Natural killer cell treated with Interleukin-12 subunit alpha and Interleukin-12 subunit beta and Interleukin-15 and Interleukin-18, amount 100 ng/mL, for 72 hours (primary cell): ENCODE measurements around the gene HLA-B. TPM values are rescaled to one million over a fixed set of nuclear protein-coding genes. Genes with fewer than 3 reads are reported as not detected.
"Not testable (repeated sequence)": the region's sequence is repeated elsewhere in the genome, so short reads cannot be mapped to it uniquely, and the experiment has no call there.

Experiments
- ATAC-seq, 2 donors: fragments of 150-1000 bp; cut with Tn5 transposase in 1 of 2; sonication (Bioruptor Pico), chemical (Tn5 transposase) in 1 of 2; 2 replicates each; pipeline ENCODE4 v1.10.0; 2021
- DNase-seq: peaks from one replicate; pipeline ENCODE4 v3.0.0; 2022; ENCODE audit warnings: low spot score
- H3K27ac Mint-ChIP-seq, 2 donors: 1 replicate in 1 of 2; 2 replicates in 1 of 2; pipeline ENCODE4 v1.8.0; 2022; ENCODE audit warnings: mixed read lengths in 2 of 2, mild to moderate bottlenecking in 1 of 2, moderate library complexity in 1 of 2
- H3K27me3 Mint-ChIP-seq, 2 donors: 1 replicate in 1 of 2; 2 replicates in 1 of 2; pipeline ENCODE4 v1.8.0; 2022; ENCODE audit warnings: mixed read lengths in 2 of 2
- H3K36me3 Mint-ChIP-seq: one replicate; pipeline ENCODE4 v1.8.0; 2022; ENCODE audit warnings: mixed read lengths
- H3K4me1 Mint-ChIP-seq, 2 donors: 1 replicate in 1 of 2; 2 replicates in 1 of 2; pipeline ENCODE4 v1.8.0; 2022; ENCODE audit warnings: low read depth in 2 of 2, mixed read lengths in 2 of 2, mild to moderate bottlenecking in 1 of 2
- H3K4me3 Mint-ChIP-seq: one replicate; pipeline ENCODE4 v1.8.0; 2022; ENCODE audit warnings: mixed read lengths
- H3K9me3 Mint-ChIP-seq: 2 replicates; pipeline ENCODE4 v1.8.0; 2022; ENCODE audit warnings: mixed read lengths
- total RNA-seq, 2 donors: library from RNA; stranded (reverse); gene quantifications; one replicate each; pipeline ENCODE4 v1.2.3, GENCODE V29; 2022

Gene HLA-B
- total RNA-seq, 2 donors from 2014 or later, result 3,852 to 7,384 TPM

- Mint-ChIP-seq H3K4me3 (no peak overlapping the region), H3K27ac (no peak overlapping the region), H3K36me3 (no peaks in the 10 kb centered on the region), H3K4me1 (peaks cover 0 to 4% of the 10 kb centered on the region in 2 donors), H3K27me3 (peaks cover 13 to 21% of the 10 kb centered on the region in 2 donors), H3K9me3 (no peaks in the 10 kb centered on the region)
- no peak for ATAC-seq
- no peak for DNase-seq
Measured at GRCh38 chr6:31375699-31376098, 18.7 kb upstream of the HLA-B start.

DNA sequence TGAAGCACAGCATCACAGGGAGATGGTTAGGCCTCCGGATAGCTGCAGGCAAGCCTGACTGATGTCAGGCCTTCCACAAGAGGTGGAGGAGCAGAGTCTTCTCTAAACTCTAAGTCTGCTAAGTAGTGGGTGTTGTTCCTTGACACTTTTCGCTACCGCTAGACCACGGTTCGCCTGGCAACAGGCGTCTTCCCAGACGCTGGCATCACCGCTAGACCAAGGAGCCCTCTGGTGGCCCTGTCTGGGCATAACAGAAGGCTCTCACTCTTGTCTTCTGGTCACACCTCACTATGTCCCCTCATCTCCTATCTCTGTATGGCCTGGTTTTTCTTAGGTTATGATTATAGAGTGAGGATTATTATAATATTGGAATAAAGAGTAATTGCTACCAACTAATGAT lies 17.1 kb upstream of the HLA-B start:
- not testable (repeated sequence) for H3K9me3 Mint-ChIP-seq, H3K27ac Mint-ChIP-seq, H3K36me3 Mint-ChIP-seq, ATAC-seq, H3K4me1 Mint-ChIP-seq, H3K4me3 Mint-ChIP-seq, DNase-seq
- H3K27me3 Mint-ChIP-seq, result peaks cover 23 to 27% of the 10 kb centered on the region in 2 donors

DNA sequence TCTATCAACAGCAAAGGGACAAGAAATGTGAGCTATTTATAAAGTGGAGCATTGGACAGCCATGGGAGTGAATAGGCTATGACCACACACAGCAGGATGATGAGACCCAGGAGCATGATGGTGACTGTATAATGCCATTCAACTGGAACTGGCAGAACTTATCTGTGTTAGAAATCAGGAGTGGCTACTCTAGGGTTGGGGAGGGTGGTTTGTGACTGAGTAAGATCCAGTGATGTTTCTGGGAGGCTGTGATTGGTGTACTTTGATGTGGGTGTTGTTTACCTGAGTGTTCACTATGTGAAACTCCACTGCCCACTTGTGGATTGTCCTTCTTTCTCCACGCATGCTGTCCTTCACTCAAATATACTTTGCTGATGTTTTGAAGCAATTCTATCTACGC lies 11.5 kb upstream of the HLA-B start:
- no peaks in the 10 kb centered on the region for H3K9me3 Mint-ChIP-seq
- ATAC-seq (no peak), DNase-seq (no peak)
- H3K4me1 Mint-ChIP-seq, result peaks cover 8 to 15% of the 10 kb centered on the region in 2 donors
- peaks cover 43 to 52% of the 10 kb centered on the region in 2 donors for H3K27me3 Mint-ChIP-seq
- no peaks in the 10 kb centered on the region for H3K36me3 Mint-ChIP-seq
- H3K27ac Mint-ChIP-seq, result no peak overlapping the region
- H3K4me3 Mint-ChIP-seq, result no peak overlapping the region

- Mint-ChIP-seq H3K4me3 (peak overlapping the region; percentile 75), H3K27me3 (peaks cover 40 to 47% of the 10 kb centered on the region in 2 donors), H3K36me3 (no peaks in the 10 kb centered on the region), H3K4me1 (peaks cover 9 to 12% of the 10 kb centered on the region in 2 donors), H3K27ac (no peak overlapping the region), H3K9me3 (no peaks in the 10 kb centered on the region)
- DNase-seq (peak; percentile 87), ATAC-seq (peak; percentile 98)
Measured at GRCh38 chr6:31366693-31367470, 9.9 kb upstream of the HLA-B start.

GRCh38 chr6:31365864-31366263 lies 8.9 kb upstream of the HLA-B start:
- DNase-seq (no peak), ATAC-seq (no peak)
- Mint-ChIP-seq H3K27me3 (peaks cover 42 to 49% of the 10 kb centered on the region in 2 donors), H3K27ac (peak overlapping the region in 1 of 2 donors; percentile 40), H3K4me3 (no peak overlapping the region), H3K4me1 (peaks cover 9 to 11% of the 10 kb centered on the region in 2 donors), H3K9me3 (no peaks in the 10 kb centered on the region), H3K36me3 (peaks cover 2% of the 10 kb centered on the region)

DNA sequence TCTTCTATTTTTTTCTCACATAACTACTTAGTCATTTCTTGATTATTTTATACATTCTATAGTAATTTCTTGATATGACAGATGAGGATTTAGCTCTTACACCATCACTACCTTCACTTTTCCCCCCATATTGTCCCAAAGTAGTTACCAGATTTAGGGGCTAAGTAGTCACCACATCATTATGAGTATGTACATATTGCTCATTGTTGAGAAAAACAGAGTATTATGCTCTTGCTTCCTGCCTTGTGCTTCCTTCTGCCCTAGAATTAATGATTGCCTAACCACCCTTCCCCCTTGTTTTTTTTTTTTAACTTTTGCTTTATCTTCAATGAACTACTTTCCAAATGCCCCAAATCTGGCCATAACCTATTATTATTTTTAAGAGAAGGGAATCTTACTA lies 6.8 kb upstream of the HLA-B start:
- H3K36me3 Mint-ChIP-seq, result peaks cover 4% of the 10 kb centered on the region
- ATAC-seq (peak; percentile 60 to 63), DNase-seq (no peak)
- no peak overlapping the region for H3K4me3 Mint-ChIP-seq
- no peaks in the 10 kb centered on the region for H3K9me3 Mint-ChIP-seq
- peaks cover 17 to 25% of the 10 kb centered on the region in 2 donors for H3K4me1 Mint-ChIP-seq
- peaks cover 32% of the 10 kb centered on the region in 2 donors for H3K27me3 Mint-ChIP-seq
- H3K27ac Mint-ChIP-seq, result peak overlapping the region in 1 of 2 donors; percentile 17

GRCh38 chr6:31362751-31363150 lies 5.8 kb upstream of the HLA-B start:
- DNase-seq, result no peak
- H3K36me3 Mint-ChIP-seq, result peaks cover 4% of the 10 kb centered on the region
- ATAC-seq, result no peak
- no peaks in the 10 kb centered on the region for H3K9me3 Mint-ChIP-seq
- H3K4me1 Mint-ChIP-seq, result peaks cover 25 to 36% of the 10 kb centered on the region in 2 donors
- no peak overlapping the region for H3K4me3 Mint-ChIP-seq
- no peak overlapping the region for H3K27ac Mint-ChIP-seq
- H3K27me3 Mint-ChIP-seq, result peaks cover 22 to 24% of the 10 kb centered on the region in 2 donors

DNA sequence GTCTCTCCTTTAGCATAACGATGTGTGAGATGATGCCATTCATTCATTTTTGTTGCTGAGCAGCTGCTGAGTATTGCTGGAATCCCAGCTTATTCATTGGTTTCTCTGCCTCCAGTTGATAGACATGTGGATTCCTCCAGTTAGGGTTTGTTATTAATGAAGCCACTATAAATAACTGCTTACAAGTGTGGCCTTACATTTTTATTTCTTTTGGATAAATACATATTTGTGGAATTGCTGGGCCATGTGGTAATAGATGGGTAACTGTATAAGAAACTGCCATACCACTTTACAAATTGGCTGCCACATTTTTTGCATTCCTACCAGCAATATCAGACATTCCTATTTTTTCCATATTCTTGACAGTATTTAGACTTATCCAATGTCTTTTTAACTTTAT lies 2.6 kb upstream of the HLA-B start:
- H3K9me3 Mint-ChIP-seq, result no peaks in the 10 kb centered on the region
- peak overlapping the region; percentile 96 to 99 for H3K27ac Mint-ChIP-seq
- peaks cover 30 to 53% of the 10 kb centered on the region in 2 donors for H3K4me1 Mint-ChIP-seq
- H3K4me3 Mint-ChIP-seq, result peak overlapping the region; percentile 42
- peaks cover 7 to 16% of the 10 kb centered on the region in 2 donors for H3K27me3 Mint-ChIP-seq
- DNase-seq, result no peak
- no peak for ATAC-seq
- peaks cover 18% of the 10 kb centered on the region for H3K36me3 Mint-ChIP-seq

- Mint-ChIP-seq H3K4me3 (peak overlapping the region; percentile 93), H3K9me3 (no peaks in the 10 kb centered on the region), H3K4me1 (peaks cover 36 to 56% of the 10 kb centered on the region in 2 donors), H3K27me3 (peaks cover 7 to 11% of the 10 kb centered on the region in 2 donors), H3K36me3 (peaks cover 31% of the 10 kb centered on the region), H3K27ac (peak overlapping the region; percentile 96 to 99)
- ATAC-seq (peak in 1 of 2 donors; percentile 37), DNase-seq (no peak)
Measured at GRCh38 chr6:31358302-31358701, 1.3 kb upstream of the HLA-B start.

DNA sequence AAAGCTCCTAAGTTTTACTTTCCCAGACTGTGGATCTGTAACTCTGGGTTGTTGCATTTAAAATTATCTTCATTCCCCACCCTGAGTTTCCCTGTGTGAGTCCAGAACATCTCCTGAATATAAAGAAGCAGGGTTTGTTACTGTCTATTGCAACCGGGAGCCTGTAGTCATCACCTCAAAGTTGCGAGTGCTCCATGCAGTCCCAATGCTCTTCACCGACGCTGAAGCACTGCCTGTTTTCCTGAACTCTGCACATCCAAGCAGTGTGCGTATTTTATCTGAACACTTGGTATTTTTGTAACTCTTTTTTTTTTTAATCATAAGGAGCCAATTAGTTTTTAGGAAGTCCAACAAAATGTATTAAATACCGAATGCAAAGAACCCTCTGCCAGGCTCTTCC lies 907 bp upstream of the HLA-B start:
- Mint-ChIP-seq H3K27ac (peak overlapping the region; percentile 96 to 99), H3K36me3 (peaks cover 35% of the 10 kb centered on the region), H3K4me1 (peaks cover 39 to 61% of the 10 kb centered on the region in 2 donors), H3K27me3 (peaks cover 7 to 11% of the 10 kb centered on the region in 2 donors), H3K9me3 (no peaks in the 10 kb centered on the region), H3K4me3 (peak overlapping the region; percentile 93)
- no peak for DNase-seq
- ATAC-seq, result no peak

GRCh38 chr6:31356216-31356945 lies 598 bp downstream of the HLA-B start:
- DNase-seq, result peak; percentile 87
- Mint-ChIP-seq H3K27me3 (peaks cover 4 to 7% of the 10 kb centered on the region in 2 donors), H3K9me3 (no peaks in the 10 kb centered on the region), H3K4me1 (peaks cover 53 to 74% of the 10 kb centered on the region in 2 donors), H3K4me3 (peak overlapping the region; percentile 93), H3K36me3 (peaks cover 40% of the 10 kb centered on the region), H3K27ac (peak overlapping the region; percentile 96 to 99)
- peak; percentile 55 to 76 for ATAC-seq

GRCh38 chr6:31355583-31355948 lies 1.4 kb downstream of the HLA-B start:
- H3K36me3 Mint-ChIP-seq, result peaks cover 36% of the 10 kb centered on the region
- H3K4me1 Mint-ChIP-seq, result peaks cover 60 to 78% of the 10 kb centered on the region in 2 donors
- DNase-seq, result no peak
- no peaks in the 10 kb centered on the region for H3K27me3 Mint-ChIP-seq
- H3K4me3 Mint-ChIP-seq, result peak overlapping the region; percentile 93
- H3K27ac Mint-ChIP-seq, result peak overlapping the region; percentile 96 to 99
- no peak for ATAC-seq
- H3K9me3 Mint-ChIP-seq, result no peaks in the 10 kb centered on the region

DNA sequence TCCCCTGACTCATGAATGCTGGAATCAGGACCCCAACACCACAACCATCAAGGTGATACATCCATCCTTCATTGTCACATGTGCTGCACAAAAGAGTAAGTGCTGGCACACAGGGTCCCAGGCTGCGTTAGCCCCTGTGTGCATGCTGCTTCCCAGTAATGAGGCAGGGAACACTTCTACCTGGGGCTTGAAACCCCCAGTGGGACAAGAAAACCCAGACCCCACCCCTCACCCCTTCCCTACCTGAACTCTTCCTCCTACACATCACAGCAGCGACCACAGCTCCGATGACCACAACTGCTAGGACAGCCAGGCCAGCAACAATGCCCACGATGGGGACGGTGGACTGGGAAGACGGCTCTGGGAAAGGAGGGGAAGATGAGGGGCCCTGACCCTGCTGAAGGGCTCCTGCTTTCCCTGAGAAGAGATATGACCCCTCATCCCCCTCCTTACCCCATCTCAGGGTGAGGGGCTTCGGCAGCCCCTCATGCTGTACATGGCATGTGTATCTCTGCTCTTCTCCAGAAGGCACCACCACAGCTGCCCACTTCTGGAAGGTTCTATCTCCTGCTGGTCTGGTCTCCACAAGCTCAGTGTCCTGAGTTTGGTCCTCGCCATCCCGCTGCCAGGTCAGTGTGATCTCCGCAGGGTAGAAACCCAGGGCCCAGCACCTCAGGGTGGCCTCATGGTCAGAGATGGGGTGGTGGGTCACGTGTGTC lies 2.0 kb downstream of the HLA-B start:
- H3K27me3 Mint-ChIP-seq, result no peaks in the 10 kb centered on the region
- peaks cover 63 to 74% of the 10 kb centered on the region in 2 donors for H3K4me1 Mint-ChIP-seq
- ATAC-seq, result no peak
- no peak for DNase-seq
- peaks cover 36% of the 10 kb centered on the region for H3K36me3 Mint-ChIP-seq
- no peaks in the 10 kb centered on the region for H3K9me3 Mint-ChIP-seq
- peak overlapping the region; percentile 96 to 99 for H3K27ac Mint-ChIP-seq
- H3K4me3 Mint-ChIP-seq, result peak overlapping the region; percentile 93
